Uterus (tissue), 2 donors: Measurements from ENCODE around the gene MTHFR.

ENCODE experiments used
- POLR2A ChIP-seq, 2 donors: fragments of 450-650 bp; IDR thresholded peaks; one replicate each; pipeline ENCODE4 v1.6.1; 2016; ENCODE audit warnings: antibody characterized with exemption in 2 of 2, mild to moderate bottlenecking in 1 of 2, moderate library complexity in 1 of 2
- TF ChIP-seq, protein P1 (sequence below), 4 experiments: fragments of 200-600 bp in 2 of 4; fragments of 450-650 bp in 2 of 4; sonication (generic) in 2 of 4; IDR thresholded peaks; one replicate each; pipeline ENCODE4 v1.5.1; 2016 to 2019; ENCODE audit warnings: antibody characterized with exemption in 4 of 4, mild to moderate bottlenecking in 2 of 4, moderate library complexity in 1 of 4

GRCh38 chr1:11851180-11851579 lies 45.4 kb upstream of the MTHFR start:
- TF ChIP-seq, protein P1, sequence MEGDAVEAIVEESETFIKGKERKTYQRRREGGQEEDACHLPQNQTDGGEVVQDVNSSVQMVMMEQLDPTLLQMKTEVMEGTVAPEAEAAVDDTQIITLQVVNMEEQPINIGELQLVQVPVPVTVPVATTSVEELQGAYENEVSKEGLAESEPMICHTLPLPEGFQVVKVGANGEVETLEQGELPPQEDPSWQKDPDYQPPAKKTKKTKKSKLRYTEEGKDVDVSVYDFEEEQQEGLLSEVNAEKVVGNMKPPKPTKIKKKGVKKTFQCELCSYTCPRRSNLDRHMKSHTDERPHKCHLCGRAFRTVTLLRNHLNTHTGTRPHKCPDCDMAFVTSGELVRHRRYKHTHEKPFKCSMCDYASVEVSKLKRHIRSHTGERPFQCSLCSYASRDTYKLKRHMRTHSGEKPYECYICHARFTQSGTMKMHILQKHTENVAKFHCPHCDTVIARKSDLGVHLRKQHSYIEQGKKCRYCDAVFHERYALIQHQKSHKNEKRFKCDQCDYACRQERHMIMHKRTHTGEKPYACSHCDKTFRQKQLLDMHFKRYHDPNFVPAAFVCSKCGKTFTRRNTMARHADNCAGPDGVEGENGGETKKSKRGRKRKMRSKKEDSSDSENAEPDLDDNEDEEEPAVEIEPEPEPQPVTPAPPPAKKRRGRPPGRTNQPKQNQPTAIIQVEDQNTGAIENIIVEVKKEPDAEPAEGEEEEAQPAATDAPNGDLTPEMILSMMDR (IDR thresholded peaks at IDR 0.05): no peak
- no peak for TF ChIP-seq POLR2A (IDR thresholded peaks at IDR 0.05)
